Uterus (tissue), 4 donors: ENCODE data around the gene CDH13. TPM values are rescaled to one million over a fixed set of nuclear protein-coding genes. Genes with fewer than 3 reads are reported as not detected.

Experiments
- DNase-seq, 2 donors: peaks; one replicate each; pipeline ENCODE4 v3.0.0-alpha.2; 2019 to 2020
- H3K27ac ChIP-seq, 2 donors: fragments of 200-600 bp; sonication (generic); 1 replicate in 1 of 2; 2 replicates in 1 of 2; pipeline ENCODE4 v1.5.1; 2016 to 2018
- H3K27me3 ChIP-seq, 2 donors: fragments of 200-600 bp; sonication (generic); one replicate each; pipeline ENCODE4 v1.5.1; 2018 to 2019; ENCODE audit warnings: control low read depth in 1 of 2
- H3K36me3 ChIP-seq, 2 donors: fragments of 200-600 bp; sonication (generic); one replicate each; pipeline ENCODE4 v1.5.1; 2019; ENCODE audit warnings: control low read depth in 1 of 2
- H3K4me1 ChIP-seq, 2 donors: fragments of 200-600 bp; sonication (generic); one replicate each; pipeline ENCODE4 v1.5.1; 2018 to 2019; ENCODE audit warnings: control low read depth in 1 of 2
- H3K4me3 ChIP-seq, 2 donors: fragments of 200-600 bp; sonication (generic); 1 replicate in 1 of 2; 2 replicates in 1 of 2; pipeline ENCODE4 v1.5.1; 2018 to 2019; ENCODE audit warnings: mild to moderate bottlenecking in 1 of 2
- H3K9me3 ChIP-seq, 2 donors: fragments of 200-600 bp; sonication (generic); one replicate each; pipeline ENCODE4 v1.5.1; 2019; ENCODE audit warnings: control low read depth in 1 of 2
- CTCF ChIP-seq, 4 experiments: fragments of 200-600 bp in 2 of 4; fragments of 450-650 bp in 2 of 4; sonication (generic) in 2 of 4; IDR thresholded peaks; one replicate each; pipeline ENCODE4 v1.5.1; 2016 to 2019; ENCODE audit warnings: antibody characterized with exemption in 4 of 4, mild to moderate bottlenecking in 2 of 4, moderate library complexity in 1 of 4
- POLR2A ChIP-seq, 2 donors: fragments of 450-650 bp; IDR thresholded peaks; one replicate each; pipeline ENCODE4 v1.6.1; 2016; ENCODE audit warnings: antibody characterized with exemption in 2 of 2, mild to moderate bottlenecking in 1 of 2, moderate library complexity in 1 of 2
- intact Hi-C: fragments of 100-400 bp; cut with DNase I; formaldehyde crosslinking; loops from one replicate; pipeline ENCODE4 v1.15.1; 2023; ENCODE audit warnings: low total_unique reads
- total RNA-seq, 4 donors: library from RNA; depleted of rRNA in 3 of 4; stranded (reverse); fragments of >200 nt in 3 of 4; gene quantifications; one replicate each; pipeline versions ENCODE4 v1.1.0 to v1.2.4, GENCODE V29; 2014 to 2023
- donor health status: DM: yes; HTN: yes; CAD: no.

The CDH13 gene
- total RNA-seq, 4 donors from 2014 or later: 49.1 to 99.4 (median 82.7) TPM

DNA sequence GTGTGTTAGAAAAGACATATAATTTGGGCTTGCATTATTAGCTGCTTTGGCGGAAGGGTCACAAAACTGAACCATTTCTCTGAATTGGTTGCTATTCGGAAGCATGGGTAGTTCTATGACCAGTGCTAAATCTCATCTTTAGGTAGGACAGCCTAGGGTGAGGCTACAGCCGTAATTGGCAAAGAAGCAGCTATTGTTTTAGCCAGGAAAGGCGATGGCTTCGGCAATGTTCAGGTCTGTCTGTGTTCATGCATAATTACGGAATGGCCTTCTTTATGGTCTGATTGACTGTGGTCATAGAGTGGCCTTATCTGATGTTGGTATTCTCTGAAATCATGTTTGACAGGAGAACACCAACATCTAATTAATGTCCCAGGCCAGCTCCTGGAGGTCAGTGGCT is 812.6 kb downstream of the CDH13 start:
- Histone ChIP-seq H3K27ac (no peak overlapping the region), H3K36me3 (no peaks in the 10 kb centered on the region), H3K9me3 (no peaks in the 10 kb centered on the region), H3K4me3 (no peak overlapping the region), H3K27me3 (no peaks in the 10 kb centered on the region), H3K4me1 (no peaks in the 10 kb centered on the region)
- no peak for TF ChIP-seq POLR2A (IDR thresholded peaks at IDR 0.05)
- TF ChIP-seq CTCF (IDR thresholded peaks at IDR 0.05): no peak
- intact Hi-C loops: no loop called here
- no peak for DNase-seq

GRCh38 chr16:83441517-83441916 is 814.7 kb downstream of the CDH13 start:
- Histone ChIP-seq H3K9me3 (no peaks in the 10 kb centered on the region), H3K36me3 (no peaks in the 10 kb centered on the region), H3K27me3 (no peaks in the 10 kb centered on the region), H3K4me3 (no peak overlapping the region), H3K27ac (no peak overlapping the region), H3K4me1 (no peaks in the 10 kb centered on the region)
- intact Hi-C loops: no loop called here
- DNase-seq: no peak
- TF ChIP-seq POLR2A (IDR thresholded peaks at IDR 0.05): no peak
- TF ChIP-seq CTCF (IDR thresholded peaks at IDR 0.05): no peak

DNA sequence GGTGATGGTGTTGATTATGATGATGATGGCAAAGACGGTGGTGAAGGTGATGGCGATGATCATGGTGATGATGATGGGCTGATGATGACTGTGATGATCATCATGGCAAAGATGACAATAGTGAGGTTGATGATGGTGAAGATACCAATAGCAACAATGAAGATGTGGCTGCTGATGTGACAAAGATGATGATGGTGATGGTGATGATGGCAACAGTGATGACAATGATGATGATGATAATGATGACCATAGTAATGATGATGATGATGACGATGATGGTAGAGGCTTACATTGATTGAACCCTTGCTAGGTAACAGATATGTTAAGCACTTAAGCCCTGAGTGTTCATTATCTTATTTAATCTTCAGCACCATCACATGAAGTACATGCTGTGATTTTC is 817.2 kb downstream of the CDH13 start:
- Histone ChIP-seq H3K27me3 (no peaks in the 10 kb centered on the region), H3K4me1 (no peaks in the 10 kb centered on the region), H3K9me3 (no peaks in the 10 kb centered on the region), H3K36me3 (no peaks in the 10 kb centered on the region), H3K4me3 (no peak overlapping the region), H3K27ac (no peak overlapping the region)
- DNase-seq: no peak
- TF ChIP-seq CTCF (IDR thresholded peaks at IDR 0.05): no peak
- no peak for TF ChIP-seq POLR2A (IDR thresholded peaks at IDR 0.05)
- intact Hi-C loops: no loop called here

- intact Hi-C loops: no loop called here
- H3K4me1 ChIP-seq: no peaks in the 10 kb centered on the region
- no peak for TF ChIP-seq CTCF (IDR thresholded peaks at IDR 0.05)
- no peak overlapping the region for H3K27ac ChIP-seq
- H3K9me3 ChIP-seq: no peaks in the 10 kb centered on the region
- H3K27me3 ChIP-seq: no peaks in the 10 kb centered on the region
- H3K36me3 ChIP-seq: no peaks in the 10 kb centered on the region
- no peak overlapping the region for H3K4me3 ChIP-seq
- no peak for DNase-seq
Observed at GRCh38 chr16:83447560-83447959, 820.8 kb downstream of the CDH13 start.

GRCh38 chr16:83449861-83450260 is 823.1 kb downstream of the CDH13 start:
- no peak overlapping the region for H3K4me3 ChIP-seq
- DNase-seq: no peak
- H3K9me3 ChIP-seq: no peaks in the 10 kb centered on the region
- no peak overlapping the region for H3K27ac ChIP-seq
- H3K36me3 ChIP-seq: no peaks in the 10 kb centered on the region
- TF ChIP-seq CTCF (IDR thresholded peaks at IDR 0.05): no peak
- TF ChIP-seq POLR2A (IDR thresholded peaks at IDR 0.05): no peak
- intact Hi-C loops: no loop called here
- H3K27me3 ChIP-seq: no peaks in the 10 kb centered on the region
- no peaks in the 10 kb centered on the region for H3K4me1 ChIP-seq
